ENCODE measurements around the gene DPP10. TPM values are rescaled to one million over a fixed set of nuclear protein-coding genes. Genes with fewer than 3 reads are reported as not detected.
"Not testable (repeated sequence)": the region's sequence is repeated elsewhere in the genome, so short reads cannot be mapped to it uniquely, and the experiment has no call there.

DPP10 gene
- total RNA-seq, 2 donors from 2014 or later: 3.1 to 11.2 TPM

DNA sequence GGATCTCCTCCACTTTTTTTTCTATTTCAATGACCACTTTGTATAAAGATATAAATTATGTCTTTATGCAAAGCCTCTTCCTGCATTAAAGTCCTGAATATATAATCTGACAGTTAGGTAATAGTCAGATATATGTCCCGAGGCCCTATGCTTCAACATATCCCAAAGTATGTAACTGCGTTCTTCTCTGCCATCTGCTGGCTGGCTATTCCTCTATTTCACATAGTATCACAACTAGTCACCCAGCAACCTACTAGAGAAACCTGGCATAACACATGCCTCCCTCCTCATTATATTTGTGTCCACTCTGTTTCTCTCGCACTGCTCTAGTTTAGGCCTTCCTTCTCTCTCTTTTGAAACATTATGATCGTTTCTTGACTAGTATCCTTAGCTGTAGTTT lies 640.8 kb downstream of the DPP10 start:
- intact Hi-C loops (cut with DNase I): no loop called here
- Histone ChIP-seq H3K4me3 (no peak overlapping the region), H3K9me3 (no peaks in the 10 kb centered on the region), H3K27me3 (no peaks in the 10 kb centered on the region), H3K36me3 (replicated peaks in 1 of 2; ENCODE audit: insufficient read depth in 1 of 2, low read depth in 2 of 2) (no peaks in the 10 kb centered on the region), H3K27ac (no peak overlapping the region), H3K4me1 (no peaks in the 10 kb centered on the region)
- ATAC-seq (no peak), DNase-seq (no peak)
- no peak for TF ChIP-seq POLR2A (IDR thresholded peaks at IDR 0.05)
- TF ChIP-seq, protein P1, sequence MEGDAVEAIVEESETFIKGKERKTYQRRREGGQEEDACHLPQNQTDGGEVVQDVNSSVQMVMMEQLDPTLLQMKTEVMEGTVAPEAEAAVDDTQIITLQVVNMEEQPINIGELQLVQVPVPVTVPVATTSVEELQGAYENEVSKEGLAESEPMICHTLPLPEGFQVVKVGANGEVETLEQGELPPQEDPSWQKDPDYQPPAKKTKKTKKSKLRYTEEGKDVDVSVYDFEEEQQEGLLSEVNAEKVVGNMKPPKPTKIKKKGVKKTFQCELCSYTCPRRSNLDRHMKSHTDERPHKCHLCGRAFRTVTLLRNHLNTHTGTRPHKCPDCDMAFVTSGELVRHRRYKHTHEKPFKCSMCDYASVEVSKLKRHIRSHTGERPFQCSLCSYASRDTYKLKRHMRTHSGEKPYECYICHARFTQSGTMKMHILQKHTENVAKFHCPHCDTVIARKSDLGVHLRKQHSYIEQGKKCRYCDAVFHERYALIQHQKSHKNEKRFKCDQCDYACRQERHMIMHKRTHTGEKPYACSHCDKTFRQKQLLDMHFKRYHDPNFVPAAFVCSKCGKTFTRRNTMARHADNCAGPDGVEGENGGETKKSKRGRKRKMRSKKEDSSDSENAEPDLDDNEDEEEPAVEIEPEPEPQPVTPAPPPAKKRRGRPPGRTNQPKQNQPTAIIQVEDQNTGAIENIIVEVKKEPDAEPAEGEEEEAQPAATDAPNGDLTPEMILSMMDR (IDR thresholded peaks at IDR 0.05): no peak
- WGBS, 2 donors: 72 to 78% methylated on average over 4 of the region's 4 CpGs

DNA sequence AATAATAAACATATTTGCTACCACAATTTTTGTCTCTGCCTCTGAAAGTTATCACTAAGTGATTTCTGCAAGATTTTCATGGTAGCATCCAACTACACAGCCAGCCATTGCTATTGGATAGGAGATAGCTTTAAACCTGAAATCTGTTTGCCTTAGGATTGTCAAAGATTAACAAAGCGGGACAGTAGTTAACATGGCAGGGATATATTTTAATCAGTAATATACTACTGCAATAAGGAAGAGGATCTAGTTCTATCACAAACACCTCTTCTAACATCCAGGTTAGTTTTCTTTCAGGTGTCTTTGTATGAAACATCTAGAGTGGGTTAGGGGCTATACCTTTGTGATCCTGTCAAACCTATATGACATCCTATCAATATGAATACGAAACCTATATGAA lies 641.3 kb downstream of the DPP10 start:
- Histone ChIP-seq H3K9me3 (no peaks in the 10 kb centered on the region), H3K27me3 (no peaks in the 10 kb centered on the region), H3K27ac (no peak overlapping the region), H3K36me3 (replicated peaks in 1 of 2; ENCODE audit: insufficient read depth in 1 of 2, low read depth in 2 of 2) (no peaks in the 10 kb centered on the region), H3K4me3 (no peak overlapping the region), H3K4me1 (no peaks in the 10 kb centered on the region)
- intact Hi-C loops (cut with DNase I): no loop called here
- 85 to 92% methylated on average over 2 of the region's 2 CpGs for WGBS, 2 donors
- no peak for ATAC-seq
- TF ChIP-seq POLR2A (IDR thresholded peaks at IDR 0.05): no peak
- TF ChIP-seq, protein P1 (IDR thresholded peaks at IDR 0.05): no peak
- DNase-seq: no peak

DNA sequence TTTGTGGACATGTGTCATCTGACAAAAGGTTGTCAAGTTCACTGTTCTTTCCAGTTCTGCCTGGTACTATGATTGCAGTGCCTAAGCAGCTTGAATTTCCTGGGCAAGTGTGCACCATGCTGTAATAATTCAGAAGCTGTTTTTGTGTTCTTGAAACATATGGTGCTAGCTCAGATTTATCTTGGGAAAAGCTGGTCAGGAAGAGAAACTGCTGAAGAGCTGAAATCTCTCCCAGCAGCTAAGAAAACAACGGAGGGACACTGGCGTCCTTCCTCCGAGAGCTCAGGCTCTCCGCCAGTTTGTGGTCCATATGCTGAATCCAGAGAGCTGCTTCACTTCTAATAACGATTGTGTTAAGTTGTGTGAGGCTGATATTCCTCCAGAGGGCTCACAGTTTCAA lies 642.0 kb downstream of the DPP10 start:
- Histone ChIP-seq H3K27me3 (no peaks in the 10 kb centered on the region), H3K4me1 (no peaks in the 10 kb centered on the region), H3K36me3 (replicated peaks in 1 of 2; ENCODE audit: insufficient read depth in 1 of 2, low read depth in 2 of 2) (no peaks in the 10 kb centered on the region), H3K27ac (no peak overlapping the region), H3K4me3 (no peak overlapping the region), H3K9me3 (no peaks in the 10 kb centered on the region)
- DNase-seq (no peak), ATAC-seq (no peak)
- 60 to 61% methylated on average over 5 of the region's 5 CpGs for WGBS, 2 donors
- TF ChIP-seq, protein P1 (IDR thresholded peaks at IDR 0.05): no peak
- TF ChIP-seq POLR2A (IDR thresholded peaks at IDR 0.05): no peak
- intact Hi-C loops (cut with DNase I): no loop called here

DNA sequence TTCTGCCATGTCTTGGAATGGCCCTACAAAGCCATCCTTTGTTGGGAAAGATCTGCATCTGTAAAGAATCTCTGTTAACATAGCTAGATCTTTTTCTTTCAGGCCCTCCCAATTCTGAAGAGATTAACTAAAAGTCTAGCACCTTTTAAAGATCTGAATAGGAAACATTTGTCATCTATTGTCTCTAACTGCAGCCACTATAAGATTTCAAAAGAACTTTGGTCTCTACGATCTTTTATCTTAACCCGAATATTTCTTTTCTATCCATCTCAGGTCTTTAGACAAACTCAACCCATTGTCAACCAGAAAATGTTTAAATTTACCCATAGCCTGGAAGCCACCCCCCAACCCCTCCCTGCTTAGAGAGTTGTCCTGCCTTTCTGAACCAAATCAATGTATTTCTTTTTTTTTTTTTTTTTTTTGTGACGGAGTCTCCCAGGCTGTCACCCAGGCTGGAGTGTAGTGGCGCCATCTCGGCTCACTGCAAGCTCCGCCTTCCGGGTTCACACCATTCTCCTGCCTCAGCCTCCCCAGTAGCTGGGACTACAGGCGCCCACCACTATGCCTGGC lies 643.7 kb downstream of the DPP10 start:
- H3K4me3 ChIP-seq; H3K36me3 ChIP-seq (replicated peaks in 1 of 2; ENCODE audit: insufficient read depth in 1 of 2, low read depth in 2 of 2); intact Hi-C loops (cut with DNase I); DNase-seq; H3K27me3 ChIP-seq; H3K27ac ChIP-seq; H3K9me3 ChIP-seq; H3K4me1 ChIP-seq; ATAC-seq: not testable (repeated sequence)
- WGBS, 2 donors: 90% methylated on average over 8 of the region's 8 CpGs

DNA sequence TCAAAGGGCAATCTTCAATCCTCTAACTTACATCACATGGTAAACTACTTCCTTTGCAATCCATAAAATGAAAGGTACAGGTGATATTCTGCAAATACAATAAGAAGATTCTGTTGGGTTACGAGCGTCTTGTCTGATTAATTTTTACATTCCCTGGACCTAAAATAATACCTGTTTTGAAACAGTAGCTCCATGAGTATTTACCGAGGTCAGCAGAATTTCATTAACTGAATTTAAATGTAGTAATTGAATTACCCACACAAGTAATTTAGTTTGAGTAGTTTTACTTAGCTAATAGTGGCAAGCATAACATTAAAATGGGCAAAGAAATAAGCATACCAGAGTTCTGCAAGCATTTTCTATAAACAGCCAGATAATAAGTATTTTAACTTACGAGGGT lies 652.0 kb downstream of the DPP10 start:
- intact Hi-C loops (cut with DNase I): no loop called here
- H3K4me1 ChIP-seq: no peaks in the 10 kb centered on the region
- ATAC-seq (no peak), DNase-seq (no peak)
- no peaks in the 10 kb centered on the region for H3K36me3 ChIP-seq (replicated peaks in 1 of 2; ENCODE audit: insufficient read depth in 1 of 2, low read depth in 2 of 2)
- TF ChIP-seq, protein P1 (IDR thresholded peaks at IDR 0.05): no peak
- no peak for TF ChIP-seq POLR2A (IDR thresholded peaks at IDR 0.05)
- H3K9me3 ChIP-seq: no peaks in the 10 kb centered on the region
- 81 to 84% methylated on average over 4 of the region's 4 CpGs for WGBS, 2 donors
- H3K27me3 ChIP-seq: no peaks in the 10 kb centered on the region
- H3K4me3 ChIP-seq: no peak overlapping the region
- H3K27ac ChIP-seq: no peak overlapping the region

Data from body of pancreas (tissue), 4 donors.